RKO (cell line): Measurements from ENCODE around the gene PROSER2.
"Not testable (repeated sequence)": the region's sequence is repeated elsewhere in the genome, so short reads cannot be mapped to it uniquely, and the experiment has no call there.

Experiments
- DNase-seq: peaks from one replicate; pipeline ENCODE4 v3.0.0-alpha.2; 2016; ENCODE audit warnings: low spot score

The PROSER2 gene

GRCh38 chr10:11885437-11886137 is 62.4 kb downstream of the PROSER2 start:
- no peak for DNase-seq

GRCh38 chr10:11886138-11886474 is 63.0 kb downstream of the PROSER2 start:
- no peak for DNase-seq

- no peak for DNase-seq
Observed at GRCh38 chr10:11886851-11887250, 63.7 kb downstream of the PROSER2 start.

GRCh38 chr10:11887381-11888227 is 64.4 kb downstream of the PROSER2 start:
- no peak for DNase-seq

- not testable (repeated sequence) for DNase-seq
Observed at GRCh38 chr10:11889263-11889662, 66.1 kb downstream of the PROSER2 start.

- DNase-seq: no peak
Observed at GRCh38 chr10:11891776-11892486, 68.8 kb downstream of the PROSER2 start.

- no peak for DNase-seq
Observed at GRCh38 chr10:11893749-11894278, 70.7 kb downstream of the PROSER2 start.

- DNase-seq: no peak
Observed at GRCh38 chr10:11894381-11895107, 71.4 kb downstream of the PROSER2 start.

- DNase-seq: no peak
Observed at GRCh38 chr10:11895108-11895466, 71.9 kb downstream of the PROSER2 start.

GRCh38 chr10:11895598-11895997 is 72.4 kb downstream of the PROSER2 start:
- no peak for DNase-seq

- no peak for DNase-seq
Observed at GRCh38 chr10:11896549-11897200, 73.5 kb downstream of the PROSER2 start.

- DNase-seq: no peak
Observed at GRCh38 chr10:11898033-11898371, 74.8 kb downstream of the PROSER2 start.

- DNase-seq: no peak
Observed at GRCh38 chr10:11898372-11899066, 75.4 kb downstream of the PROSER2 start.

GRCh38 chr10:11899067-11899876 is 76.1 kb downstream of the PROSER2 start:
- DNase-seq: no peak

GRCh38 chr10:11901036-11901301 is 77.8 kb downstream of the PROSER2 start:
- DNase-seq: no peak

GRCh38 chr10:11901454-11901832 is 78.3 kb downstream of the PROSER2 start:
- DNase-seq: no peak

GRCh38 chr10:11901833-11902475 is 78.8 kb downstream of the PROSER2 start:
- DNase-seq: no peak

GRCh38 chr10:11902646-11903045 is 79.5 kb downstream of the PROSER2 start:
- no peak for DNase-seq

GRCh38 chr10:11906714-11907113 is 83.6 kb downstream of the PROSER2 start:
- DNase-seq: no peak

GRCh38 chr10:11907914-11908313 is 84.8 kb downstream of the PROSER2 start:
- DNase-seq: no peak
